ENCODE results near the gene ASB8. TPM values are rescaled to one million over a fixed set of nuclear protein-coding genes. Genes with fewer than 3 reads are reported as not detected.
A peak's percentile ranks its signal among the peaks of the same experiment; 100 is the strongest.

Gene ASB8
- total and polyA plus RNA-seq, 9 of the 15 experiments (the other 6 are each of a cell fraction or from before 2014, with no cell fraction given): 13.3 to 29.0 (median 19.6) TPM

GRCh38 chr12:48157018-48157888 is at the start of gene ASB8 (continued):
- TF ChIP-seq ARID4B (CRISPR knock-in tag; IDR thresholded peaks at IDR 0.05): peak; percentile 93
- TF ChIP-seq TEAD1 (CRISPR knock-in tag; IDR thresholded peaks at IDR 0.05): 0 out of 4 replicates have a peak, but pooled peaks of 1 of the 2 experiments have one; percentile 34
- no peak for TF ChIP-seq ZNF507 (tag; conservative IDR thresholded peaks at IDR 0.05)
- peak; percentile 16; the same call in 1 of the 2 replicates for TF ChIP-seq LCOR (CRISPR knock-in tag; IDR thresholded peaks at IDR 0.05)
- TF ChIP-seq ZNF347 (CRISPR knock-in tag; IDR thresholded peaks at IDR 0.05; ENCODE audit: low read depth): no peak
- no peak for TF ChIP-seq NR0B1 (IDR thresholded peaks at IDR 0.05; ENCODE audit: partially characterized antibody)
- TF ChIP-seq ZNF449 (CRISPR knock-in tag; IDR thresholded peaks at IDR 0.05): no peak
- TF ChIP-seq KLF16 (IDR thresholded peaks at IDR 0.05): no peak
- TF ChIP-seq NR2C1 (IDR thresholded peaks at IDR 0.05): peak; percentile 99
- TF ChIP-seq NR2C1 (tag; IDR thresholded peaks at IDR 0.05): peak; percentile 99
- no peak for TF ChIP-seq RHOXF2B (CRISPR knock-in tag; conservative IDR thresholded peaks at IDR 0.05)
- TF ChIP-seq IRF2 (CRISPR knock-in tag; IDR thresholded peaks at IDR 0.05): no peak
- no peak for TF ChIP-seq ATF6 (CRISPR knock-in tag; IDR thresholded peaks at IDR 0.05)
- TF ChIP-seq TRIM28 (IDR thresholded peaks at IDR 0.05): no peak
